AG04450 (cell line): ENCODE measurements around the gene DHX36. TPM values are rescaled to one million over a fixed set of nuclear protein-coding genes. Genes with fewer than 3 reads are reported as not detected.

Experiments
- CTCF ChIA-PET: fragments of 300-600, 350-600 bp; formaldehyde crosslinking; extraction: SDS; loops from one replicate; lab custom pipeline; 2022; ENCODE audit warnings: antibody characterized with exemption, inconsistent platforms; lab: Charles Lee
- POLR2A ChIA-PET: fragments of 350-600 bp; formaldehyde crosslinking; extraction: SDS; loops from one replicate; lab custom pipeline; 2021; ENCODE audit warnings: antibody characterized with exemption, inconsistent platforms; lab: Yijun Ruan, JAX
- DNase-seq: peaks from one replicate; pipeline ENCODE4 v3.0.0-alpha.2; 2011; ENCODE audit warnings: low read depth, low spot score
- H3K27ac ChIP-seq: one replicate; pipeline ENCODE4 v1.5.1; 2012; ENCODE audit warnings: low read depth, low read length, control low read depth
- H3K27me3 ChIP-seq: one replicate; pipeline ENCODE4 v1.6.0; 2012; ENCODE audit warnings: low read length; ENCODE audit not compliant: control insufficient read depth, insufficient read depth
- H3K4me3 ChIP-seq: 2 replicates; pipeline ENCODE4 v1.5.1; 2011; ENCODE audit warnings: mild to moderate bottlenecking, low read depth, low read length, control low read depth
- H3K9me3 ChIP-seq: 2 replicates; pipeline ENCODE4 v1.5.1; 2012; ENCODE audit warnings: low read length; ENCODE audit not compliant: control insufficient read depth, insufficient read depth
- polyA plus RNA-seq: library from polyadenylated mRNA; depleted of rRNA; stranded (reverse); fragments of >200 nt; gene quantifications from 2 replicates; pipeline ENCODE4 v1.2.3, GENCODE V29; 2011
- TF ChIP-seq, protein P1 (sequence below): IDR thresholded peaks from 2 replicates; pipeline ENCODE4 v1.5.1; 2011; ENCODE audit warnings: low read depth, low read length, control low read depth, inconsistent platforms

DHX36 gene
- polyA plus RNA-seq, 1 experiment: 49.3 TPM

DNA sequence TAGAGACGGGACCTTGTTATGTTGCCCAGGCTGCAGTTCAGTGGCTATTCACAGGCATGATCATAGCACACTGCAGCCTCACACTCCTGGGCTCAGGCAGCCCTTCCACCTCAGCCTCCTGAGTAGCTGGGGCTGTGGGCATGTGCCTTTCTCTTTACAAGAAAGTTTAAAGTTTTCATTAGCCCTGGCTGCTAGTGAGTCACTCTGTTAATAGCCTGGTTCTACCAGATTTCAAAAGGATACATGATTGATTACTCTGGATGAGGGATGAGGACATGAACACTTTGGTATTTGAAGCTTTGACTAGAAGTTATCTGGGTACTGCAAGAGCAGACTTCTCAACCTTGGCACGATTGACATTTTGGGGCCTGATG lies 95.1 kb downstream of the DHX36 start:
- CTCF ChIA-PET: interaction anchor here (1.5 to 2.0 kb wide), 3 partner anchors 23 to 135 kb away, joined by 3 to 8 read pairs (median 5); no protein-coding TSS in a partner anchor
- TF ChIP-seq, protein P1, sequence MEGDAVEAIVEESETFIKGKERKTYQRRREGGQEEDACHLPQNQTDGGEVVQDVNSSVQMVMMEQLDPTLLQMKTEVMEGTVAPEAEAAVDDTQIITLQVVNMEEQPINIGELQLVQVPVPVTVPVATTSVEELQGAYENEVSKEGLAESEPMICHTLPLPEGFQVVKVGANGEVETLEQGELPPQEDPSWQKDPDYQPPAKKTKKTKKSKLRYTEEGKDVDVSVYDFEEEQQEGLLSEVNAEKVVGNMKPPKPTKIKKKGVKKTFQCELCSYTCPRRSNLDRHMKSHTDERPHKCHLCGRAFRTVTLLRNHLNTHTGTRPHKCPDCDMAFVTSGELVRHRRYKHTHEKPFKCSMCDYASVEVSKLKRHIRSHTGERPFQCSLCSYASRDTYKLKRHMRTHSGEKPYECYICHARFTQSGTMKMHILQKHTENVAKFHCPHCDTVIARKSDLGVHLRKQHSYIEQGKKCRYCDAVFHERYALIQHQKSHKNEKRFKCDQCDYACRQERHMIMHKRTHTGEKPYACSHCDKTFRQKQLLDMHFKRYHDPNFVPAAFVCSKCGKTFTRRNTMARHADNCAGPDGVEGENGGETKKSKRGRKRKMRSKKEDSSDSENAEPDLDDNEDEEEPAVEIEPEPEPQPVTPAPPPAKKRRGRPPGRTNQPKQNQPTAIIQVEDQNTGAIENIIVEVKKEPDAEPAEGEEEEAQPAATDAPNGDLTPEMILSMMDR: no peak
- POLR2A ChIA-PET: interaction anchor here (1.7 kb wide), 1 partner anchor 108 kb away, joined by 6 read pairs; the partner anchor contains the start of gene ARHGEF26

GRCh38 chr3:154228561-154229216 lies 95.6 kb downstream of the DHX36 start:
- H3K27me3 ChIP-seq: no peaks in the 10 kb centered on the region
- H3K9me3 ChIP-seq: no peaks in the 10 kb centered on the region
- DNase-seq: peak; percentile 21
- ChIA-PET POLR2A (interaction anchor here (1.7 kb wide), 1 partner anchor 107 kb away, joined by 6 read pairs; the partner anchor contains the start of gene ARHGEF26), CTCF (interaction anchor here (1.5 to 2.0 kb wide), 3 partner anchors 23 to 135 kb away, joined by 3 to 8 read pairs (median 5); no protein-coding TSS in a partner anchor)
- H3K27ac ChIP-seq: no peak overlapping the region
- H3K4me3 ChIP-seq: no peak overlapping the region
- TF ChIP-seq, protein P1: no peak

More for the DNA sequence above, 95.1 kb downstream of the DHX36 start:
- no peak overlapping the region for H3K27ac ChIP-seq
- H3K9me3 ChIP-seq: no peaks in the 10 kb centered on the region
- no peaks in the 10 kb centered on the region for H3K27me3 ChIP-seq
- DNase-seq: no peak
- no peak overlapping the region for H3K4me3 ChIP-seq

DNA sequence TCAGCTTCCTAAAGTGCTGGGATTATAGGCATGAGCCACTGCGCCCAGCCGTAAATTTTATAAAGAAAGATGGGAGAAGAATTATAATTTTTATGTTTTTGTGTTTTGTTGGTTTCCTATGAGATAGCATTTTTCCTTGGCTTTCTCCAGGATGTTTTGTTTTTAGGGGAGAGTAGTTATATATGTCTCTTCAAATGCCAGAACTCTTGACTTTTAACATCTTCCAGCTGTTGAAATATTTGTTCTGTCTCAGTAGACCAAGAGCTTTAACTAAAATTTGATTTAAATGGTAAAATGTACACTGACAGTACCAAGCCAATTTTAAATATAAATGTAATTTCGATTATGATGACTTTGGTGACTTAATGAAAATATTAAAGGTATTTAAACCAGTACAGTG lies 96.8 kb downstream of the DHX36 start:
- no peaks in the 10 kb centered on the region for H3K27me3 ChIP-seq
- no peak overlapping the region for H3K27ac ChIP-seq
- CTCF ChIA-PET: interaction anchor here (1.3 kb wide), 1 partner anchor 25 kb away, joined by 3 read pairs; no protein-coding TSS in a partner anchor
- H3K9me3 ChIP-seq: no peaks in the 10 kb centered on the region
- TF ChIP-seq, protein P1: no peak
- no peak for DNase-seq
- H3K4me3 ChIP-seq: no peak overlapping the region
- POLR2A ChIA-PET: no interaction called here

DNA sequence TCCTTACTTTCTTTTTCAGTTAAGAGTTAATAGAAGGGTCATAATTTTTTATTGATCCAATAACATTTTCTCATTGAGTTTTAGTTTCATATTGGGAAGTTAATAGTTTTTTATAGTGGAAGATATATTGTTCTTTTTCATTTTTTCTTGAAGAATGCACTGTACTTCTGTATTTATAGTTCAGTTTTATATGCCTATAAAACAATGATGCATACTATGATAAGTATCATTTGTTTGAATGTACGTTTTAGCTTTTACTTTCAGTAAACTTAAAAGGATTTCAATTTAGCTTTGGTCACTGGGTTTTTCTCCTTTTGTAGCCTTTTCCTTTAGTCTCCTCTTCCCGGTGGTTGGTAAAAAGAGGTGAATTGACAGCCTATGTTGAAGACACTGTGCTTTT lies 98.8 kb downstream of the DHX36 start:
- ChIA-PET CTCF (interaction anchor here (0.7 to 1.2 kb wide), 2 partner anchors 27 to 104 kb away, joined by 3 to 4 read pairs; partner anchors contain the start of gene ARHGEF26), POLR2A (no interaction called here)
- no peaks in the 10 kb centered on the region for H3K27me3 ChIP-seq
- no peaks in the 10 kb centered on the region for H3K9me3 ChIP-seq
- TF ChIP-seq, protein P1: no peak
- no peak for DNase-seq
- no peak overlapping the region for H3K4me3 ChIP-seq
- H3K27ac ChIP-seq: no peak overlapping the region

DNA sequence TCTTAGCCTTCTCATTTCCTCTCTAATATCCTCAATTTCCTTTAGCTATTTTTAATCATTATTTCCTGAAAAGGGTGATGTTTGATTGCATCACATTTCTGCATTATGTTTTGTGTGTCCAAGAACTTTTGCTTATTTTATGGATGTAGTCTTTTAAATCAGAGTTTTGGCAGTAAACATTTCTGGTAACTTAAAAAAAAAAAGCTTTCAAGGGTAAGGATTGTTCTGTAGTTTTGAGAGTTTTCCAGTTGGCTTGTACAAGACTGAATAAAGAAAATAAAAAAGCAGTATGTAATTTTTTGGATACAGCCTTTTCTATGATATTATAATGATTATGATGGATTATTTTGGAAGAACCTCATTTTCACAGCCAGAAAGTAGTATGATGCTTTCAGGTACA lies 99.4 kb downstream of the DHX36 start:
- Histone ChIP-seq H3K27me3 (no peaks in the 10 kb centered on the region), H3K9me3 (no peaks in the 10 kb centered on the region), H3K27ac (no peak overlapping the region), H3K4me3 (no peak overlapping the region)
- ChIA-PET CTCF (interaction anchor here (0.6 to 1.6 kb wide), 4 partner anchors 28 to 103 kb away, joined by 3 to 4 read pairs (median 4); partner anchors contain the start of gene ARHGEF26), POLR2A (no interaction called here)
- TF ChIP-seq, protein P1: no peak
- DNase-seq: no peak
